Measurements from ENCODE around the gene HABP4.

The HABP4 gene

GRCh38 chr9:96476591-96476990, 26.6 kb downstream of the HABP4 start:
- DNase-seq: no peak

- peak; percentile 33 for DNase-seq
These were observed 28.9 kb downstream of the HABP4 start for GRCh38 chr9:96478829-96479371.

GRCh38 chr9:96480736-96481135, 30.8 kb downstream of the HABP4 start:
- no peak for DNase-seq

GRCh38 chr9:96482476-96482875, 32.5 kb downstream of the HABP4 start:
- no peak for DNase-seq

GRCh38 chr9:96483197-96483596, 33.2 kb downstream of the HABP4 start:
- no peak for DNase-seq

- no peak for DNase-seq
These were observed 33.9 kb downstream of the HABP4 start for GRCh38 chr9:96483733-96484390.

GRCh38 chr9:96484521-96484931, 34.6 kb downstream of the HABP4 start:
- no peak for DNase-seq

- DNase-seq: no peak
These were observed 35.3 kb downstream of the HABP4 start for GRCh38 chr9:96485280-96485679.

- peak; percentile 82 for DNase-seq
These were observed 36.5 kb downstream of the HABP4 start for GRCh38 chr9:96486386-96487028.

GRCh38 chr9:96487029-96487396, 37.0 kb downstream of the HABP4 start:
- no peak for DNase-seq

- peak; percentile 19 for DNase-seq
These were observed 38.0 kb downstream of the HABP4 start for GRCh38 chr9:96487949-96488348.

- DNase-seq: no peak
These were observed 39.6 kb downstream of the HABP4 start for GRCh38 chr9:96489482-96489979.

- DNase-seq: no peak
These were observed 40.6 kb downstream of the HABP4 start for GRCh38 chr9:96490534-96491078.

- DNase-seq: no peak
These were observed 41.3 kb downstream of the HABP4 start for GRCh38 chr9:96491079-96491879.

GRCh38 chr9:96491880-96492525, 42.0 kb downstream of the HABP4 start:
- no peak for DNase-seq

GRCh38 chr9:96492993-96493531, 43.1 kb downstream of the HABP4 start:
- DNase-seq: no peak

- no peak for DNase-seq
These were observed 43.8 kb downstream of the HABP4 start for GRCh38 chr9:96493757-96494156.

GRCh38 chr9:96494215-96494800, 44.3 kb downstream of the HABP4 start:
- DNase-seq: no peak

GRCh38 chr9:96495341-96495740, 45.4 kb downstream of the HABP4 start:
- DNase-seq: no peak

- DNase-seq: no peak
These were observed 46.6 kb downstream of the HABP4 start for GRCh38 chr9:96496368-96497116.

- no peak for DNase-seq
These were observed 47.1 kb downstream of the HABP4 start for GRCh38 chr9:96497117-96497399.

Data from fibroblast of skin of back (primary cell).